H9 (cell line): Measurements from ENCODE around the gene DNAAF5. TPM values are rescaled to one million over a fixed set of nuclear protein-coding genes. Genes with fewer than 3 reads are reported as not detected.

Experiments used
- DNase-seq: peaks from one replicate; pipeline ENCODE4 v3.0.0-alpha.2; 2017
- H2AFZ ChIP-seq: one replicate; pipeline ENCODE4 v1.6.1; 2013; ENCODE audit warnings: mild to moderate bottlenecking, low read length, control low read depth, moderate library complexity
- H2AK5ac ChIP-seq: 2 replicates; pipeline ENCODE4 v1.6.1; 2013; ENCODE audit warnings: low read length, control low read depth, mixed read lengths; ENCODE audit not compliant: insufficient read length
- H2BK120ac ChIP-seq: one replicate; pipeline ENCODE4 v1.6.1; 2013; ENCODE audit warnings: low read depth, mild to moderate bottlenecking, low read length, control low read depth, inconsistent platforms; ENCODE audit not compliant: poor library complexity, severe bottlenecking
- H2BK12ac ChIP-seq: 2 replicates; pipeline ENCODE4 v1.6.1; 2013; ENCODE audit warnings: low read length, control low read depth, mixed read lengths, low read depth; ENCODE audit not compliant: insufficient read length
- H2BK15ac ChIP-seq: 2 replicates; pipeline ENCODE4 v1.6.1; 2013; ENCODE audit warnings: low read depth, low read length, control low read depth
- H2BK20ac ChIP-seq: one replicate; pipeline ENCODE4 v1.6.1; 2013; ENCODE audit warnings: low read depth, mild to moderate bottlenecking, low read length, control low read depth, inconsistent platforms; ENCODE audit not compliant: poor library complexity, severe bottlenecking
- H2BK5ac ChIP-seq: 2 replicates; pipeline ENCODE4 v1.6.1; 2013; ENCODE audit warnings: low read length, control low read depth, mixed read lengths; ENCODE audit not compliant: insufficient read length
- H3K14ac ChIP-seq: 2 replicates; pipeline ENCODE4 v1.6.1; 2013; ENCODE audit warnings: low read length, control low read depth; ENCODE audit not compliant: insufficient read depth
- H3K18ac ChIP-seq: 2 replicates; pipeline ENCODE4 v1.6.1; 2013; ENCODE audit warnings: low read depth, mild to moderate bottlenecking, mixed read lengths, low read length, control low read depth; ENCODE audit not compliant: insufficient read length
- H3K23ac ChIP-seq: 2 replicates; pipeline ENCODE4 v1.6.1; 2013; ENCODE audit warnings: low read length, control low read depth, mixed read lengths, low read depth; ENCODE audit not compliant: insufficient read length
- H3K23me2 ChIP-seq: 2 replicates; pipeline ENCODE4 v1.6.1; 2013; ENCODE audit warnings: low read depth, mild to moderate bottlenecking, mixed read lengths, low read length, control low read depth; ENCODE audit not compliant: insufficient read length, poor library complexity, severe bottlenecking
- H3K27ac ChIP-seq: 2 replicates; pipeline ENCODE4 v1.5.1; 2013; ENCODE audit warnings: low read length, control low read depth, mixed read lengths, low read depth; ENCODE audit not compliant: insufficient read length
- H3K27me3 ChIP-seq: 2 replicates; pipeline ENCODE4 v1.6.1; 2013; ENCODE audit warnings: low read length, control low read depth, inconsistent platforms; ENCODE audit not compliant: insufficient read depth
- H3K4ac ChIP-seq: 2 replicates; pipeline ENCODE4 v1.6.1; 2013; ENCODE audit warnings: low read depth, mild to moderate bottlenecking, control low read depth, inconsistent platforms, low read length, moderate library complexity
- H3K4me1 ChIP-seq: 2 replicates; pipeline ENCODE4 v1.6.1; 2013; ENCODE audit warnings: low read length, control low read depth, inconsistent platforms; ENCODE audit not compliant: insufficient read depth
- H3K4me2 ChIP-seq: 2 replicates; pipeline ENCODE4 v1.6.1; 2013; ENCODE audit warnings: low read length, control low read depth, mixed read lengths; ENCODE audit not compliant: insufficient read length, insufficient read depth
- H3K56ac ChIP-seq: 2 replicates; pipeline ENCODE4 v1.6.1; 2013; ENCODE audit warnings: low read depth, mild to moderate bottlenecking, mixed read lengths, low read length, control low read depth; ENCODE audit not compliant: insufficient read length
- H3K79me1 ChIP-seq: 2 replicates; pipeline ENCODE4 v1.6.1; 2013; ENCODE audit warnings: low read depth, mild to moderate bottlenecking, moderate library complexity, low read length, control low read depth, inconsistent platforms; ENCODE audit not compliant: insufficient read depth, poor library complexity, severe bottlenecking
- H3K79me2 ChIP-seq: 2 replicates; pipeline ENCODE4 v1.6.1; 2013; ENCODE audit warnings: low read length, control low read depth, inconsistent platforms; ENCODE audit not compliant: insufficient read depth
- H3K9ac ChIP-seq: 2 replicates; pipeline ENCODE4 v1.6.1; 2013; ENCODE audit warnings: low read length, control low read depth, mixed read lengths; ENCODE audit not compliant: insufficient read length; ENCODE audit errors: extremely low read depth
- H3K9me3 ChIP-seq: one replicate; pipeline ENCODE4 v1.6.1; 2013; ENCODE audit warnings: low read depth, low read length, inconsistent platforms; ENCODE audit not compliant: control insufficient read depth
- H3T11ph ChIP-seq: one replicate; pipeline ENCODE4 v1.6.1; 2013; ENCODE audit warnings: mild to moderate bottlenecking, low read length, control low read depth, inconsistent platforms
- H4K20me1 ChIP-seq: one replicate; pipeline ENCODE4 v1.6.1; 2013; ENCODE audit not compliant: control insufficient read depth, insufficient read length, insufficient read depth
- H4K5ac ChIP-seq: 2 replicates; pipeline ENCODE4 v1.6.1; 2013; ENCODE audit warnings: low read depth, mild to moderate bottlenecking, mixed read lengths, low read length, control low read depth; ENCODE audit not compliant: insufficient read length
- H4K8ac ChIP-seq: replicated peaks from 2 replicates; pipeline ENCODE4 v1.6.1; 2013; ENCODE audit warnings: low read length, control low read depth, mixed read lengths, low read depth; ENCODE audit not compliant: insufficient read length
- H4K91ac ChIP-seq: 2 replicates; pipeline ENCODE4 v1.6.1; 2013; ENCODE audit warnings: low read depth, mild to moderate bottlenecking, moderate library complexity, mixed read lengths, low read length, control low read depth; ENCODE audit not compliant: insufficient read length
- H3K27ac Mint-ChIP-seq, 3 experiments: 2 replicates in 2 of 3; 3 replicates in 1 of 3; pipeline ENCODE4 v1.8.0; 2020 to 2021; ENCODE audit warnings: mixed read lengths in 3 of 3, mild to moderate bottlenecking in 1 of 3, moderate library complexity in 1 of 3
- H3K27me3 Mint-ChIP-seq: 2 replicates; pipeline ENCODE4 v1.8.0; 2021; ENCODE audit warnings: low read depth, mild to moderate bottlenecking, moderate library complexity, mixed read lengths
- H3K36me3 Mint-ChIP-seq, 3 experiments: 2 replicates in 2 of 3; 3 replicates in 1 of 3; pipeline ENCODE4 v1.8.0; 2020 to 2021; ENCODE audit warnings: low read depth in 3 of 3, mixed read lengths in 3 of 3; ENCODE audit not compliant: insufficient read depth in 1 of 3
- H3K4me1 Mint-ChIP-seq, 2 experiments: 2 replicates each; pipeline ENCODE4 v1.8.0; 2020; ENCODE audit warnings: mixed read lengths in 2 of 2
- H3K4me3 Mint-ChIP-seq, 2 experiments: 2 replicates in 1 of 2; 3 replicates in 1 of 2; pipeline ENCODE4 v1.8.0; 2020 to 2021; ENCODE audit warnings: mild to moderate bottlenecking in 2 of 2, mixed read lengths in 2 of 2, moderate library complexity in 1 of 2
- H3K9me3 Mint-ChIP-seq, 2 experiments: 2 replicates in 1 of 2; 3 replicates in 1 of 2; pipeline ENCODE4 v1.8.0; 2020; ENCODE audit warnings: mild to moderate bottlenecking in 2 of 2, mixed read lengths in 2 of 2, moderate library complexity in 1 of 2
- WGBS: extraction: QIAGEN DNeasy Blood & Tissue Kit; methylation state at CpG from one replicate; pipeline ENCODE4 v1.1.7; 2013; ENCODE audit warnings: missing lambda C conversion rate, low lambda C conversion rate, mixed read lengths; ENCODE audit not compliant: insufficient read length; ENCODE audit errors: extremely low coverage; 5-methylcytosine and 5-hydroxymethylcytosine counted together
- total RNA-seq: library from RNA; stranded (reverse); gene quantifications from 2 replicates; pipeline ENCODE4 v1.2.1, GENCODE V29; 2021
- TF ChIP-seq, protein P1 (sequence below): fragments of 200-600 bp; sonication (generic); conservative IDR thresholded peaks from 3 replicates; pipeline ENCODE4 v1.8.0; 2021; ENCODE audit warnings: antibody characterized with exemption, mild to moderate bottlenecking

Gene DNAAF5
- total RNA-seq, 1 experiment from 2014 or later: 43.5 TPM

DNA sequence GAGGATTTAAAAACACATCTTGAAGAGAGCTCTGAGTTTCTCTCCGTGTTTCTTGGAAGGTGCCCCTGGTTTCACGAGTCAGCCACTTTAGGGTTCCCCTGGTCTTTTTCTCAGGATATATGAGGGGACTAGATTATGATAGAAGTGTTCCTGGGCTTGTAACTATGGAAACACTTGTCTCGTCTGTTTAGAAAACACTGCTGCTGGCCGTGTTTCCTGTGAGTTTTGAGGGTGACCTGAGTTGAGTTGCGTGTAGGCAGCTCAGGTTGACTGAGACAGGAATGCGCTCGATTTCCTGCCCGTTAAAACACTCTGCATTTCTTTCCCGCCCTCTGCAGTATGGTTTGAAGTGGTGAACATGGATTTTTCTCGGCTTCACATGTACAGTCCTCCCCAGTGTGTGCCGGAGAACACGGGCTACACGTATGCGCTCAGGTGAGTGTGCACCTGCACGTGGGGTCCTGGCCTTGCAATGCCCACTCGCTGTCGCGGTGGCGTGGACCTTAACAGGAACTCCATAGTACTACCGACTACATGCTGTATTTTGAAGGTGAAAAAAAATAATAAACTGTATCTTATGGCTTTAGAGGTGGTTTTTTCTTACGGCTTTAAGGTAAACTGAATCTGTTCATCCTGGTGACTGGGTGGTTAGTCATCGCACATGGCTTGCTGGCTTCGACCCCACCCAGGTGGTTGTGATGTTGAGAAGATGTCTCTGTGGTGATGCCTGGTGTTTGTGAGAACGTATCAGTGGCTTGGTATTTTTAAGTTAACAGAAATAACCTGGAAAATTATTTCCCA lies 105.9 kb downstream of the DNAAF5 start, which contains the start of gene SUN1:
Gene SUN1, plus strand, starts transcription at position 310 of the 801 bp plus-strand sequence. Its CDS starts 49 bp downstream, at position 359.
- Mint-ChIP-seq H3K27me3 (no peaks in the 10 kb centered on the region), H3K36me3 (peaks cover 14 to 34% (median 23%) of the 10 kb centered on the region in 3 experiments), H3K9me3 (no peaks in the 10 kb centered on the region), H3K27ac (peak within 1 kb of the TSS; percentile 76 to 91 (median 88)), H3K4me3 (peak within 1 kb of the TSS in 1 of 2 experiments; percentile 55; a peak in 2 of 5 replicates), H3K4me1 (peaks cover 40 to 42% of the 10 kb centered on the region in 2 experiments)
- Histone ChIP-seq H2BK12ac (no peak within 1 kb of the TSS), H2BK5ac (peak within 1 kb of the TSS; percentile 27), H3K4me1 (peaks cover 12% of the 10 kb centered on the region), H3K23me2 (peaks cover 3% of the 10 kb centered on the region), H4K5ac (no peak within 1 kb of the TSS), H3K14ac (peak within 1 kb of the TSS; percentile 67), H2AFZ (no peak within 1 kb of the TSS), H3K4me2 (no peak within 1 kb of the TSS), H3K9me3 (no peaks in the 10 kb centered on the region), H3K56ac (no peak within 1 kb of the TSS), H4K91ac (no peak within 1 kb of the TSS), H2BK15ac (no peak within 1 kb of the TSS), H4K8ac (peak within 1 kb of the TSS; percentile 51), H3K79me2 (peaks cover 53% of the 10 kb centered on the region; the same call in 1 of the 2 replicates), H3T11ph (no peak within 1 kb of the TSS), H3K79me1 (peaks cover 14% of the 10 kb centered on the region), H3K9ac (no peak within 1 kb of the TSS), H3K18ac (peak within 1 kb of the TSS; percentile 85), H2AK5ac (no peak within 1 kb of the TSS), H3K27me3 (no peaks in the 10 kb centered on the region), H3K23ac (no peak within 1 kb of the TSS), H4K20me1 (no peaks in the 10 kb centered on the region), H3K4ac (no peak within 1 kb of the TSS; the same call in 1 of the 2 replicates), H3K27ac (peak within 1 kb of the TSS; percentile 22), H2BK20ac (no peak within 1 kb of the TSS), H2BK120ac (no peak within 1 kb of the TSS)
- TF ChIP-seq, protein P1, sequence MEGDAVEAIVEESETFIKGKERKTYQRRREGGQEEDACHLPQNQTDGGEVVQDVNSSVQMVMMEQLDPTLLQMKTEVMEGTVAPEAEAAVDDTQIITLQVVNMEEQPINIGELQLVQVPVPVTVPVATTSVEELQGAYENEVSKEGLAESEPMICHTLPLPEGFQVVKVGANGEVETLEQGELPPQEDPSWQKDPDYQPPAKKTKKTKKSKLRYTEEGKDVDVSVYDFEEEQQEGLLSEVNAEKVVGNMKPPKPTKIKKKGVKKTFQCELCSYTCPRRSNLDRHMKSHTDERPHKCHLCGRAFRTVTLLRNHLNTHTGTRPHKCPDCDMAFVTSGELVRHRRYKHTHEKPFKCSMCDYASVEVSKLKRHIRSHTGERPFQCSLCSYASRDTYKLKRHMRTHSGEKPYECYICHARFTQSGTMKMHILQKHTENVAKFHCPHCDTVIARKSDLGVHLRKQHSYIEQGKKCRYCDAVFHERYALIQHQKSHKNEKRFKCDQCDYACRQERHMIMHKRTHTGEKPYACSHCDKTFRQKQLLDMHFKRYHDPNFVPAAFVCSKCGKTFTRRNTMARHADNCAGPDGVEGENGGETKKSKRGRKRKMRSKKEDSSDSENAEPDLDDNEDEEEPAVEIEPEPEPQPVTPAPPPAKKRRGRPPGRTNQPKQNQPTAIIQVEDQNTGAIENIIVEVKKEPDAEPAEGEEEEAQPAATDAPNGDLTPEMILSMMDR: no peak
- no peak for DNase-seq
- no CpG with 5 or more reads among the region's 24 CpGs for WGBS
